ENCODE results near the gene TUB.

DNA sequence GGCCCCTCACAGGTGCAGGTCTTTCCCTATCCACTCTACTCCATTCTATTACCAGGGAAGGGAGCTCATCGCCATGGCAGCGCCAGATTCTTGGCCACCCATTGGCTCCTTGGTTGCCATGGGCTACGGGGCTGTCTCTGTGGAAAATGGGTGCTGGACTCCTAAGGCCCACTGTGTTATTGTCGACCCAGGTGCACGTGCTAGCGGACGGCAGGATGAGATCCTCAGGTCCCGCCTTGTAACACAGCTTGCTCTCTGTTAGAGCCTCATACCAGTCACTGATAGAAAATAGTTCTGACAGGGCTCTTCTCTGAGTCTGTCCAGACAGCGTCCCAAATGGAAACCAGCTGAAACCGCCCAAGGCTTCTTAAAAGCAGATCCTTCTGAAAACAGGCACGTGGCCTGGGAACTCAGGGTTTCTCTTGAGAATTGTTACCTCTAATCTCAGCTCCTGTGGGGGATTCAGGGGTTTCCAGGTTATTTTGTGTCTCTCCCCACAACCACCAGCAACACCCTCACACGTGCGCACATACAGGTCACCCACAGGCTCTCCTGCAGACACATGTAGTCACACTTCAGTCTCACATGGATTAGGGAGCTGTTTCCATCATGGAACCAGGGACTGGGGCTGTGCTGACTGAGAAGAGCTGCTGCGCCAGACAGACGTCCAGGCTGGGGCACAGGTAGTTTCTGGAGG, 1.5 kb downstream of the TUB start:
- TF ChIP-seq, protein P1, sequence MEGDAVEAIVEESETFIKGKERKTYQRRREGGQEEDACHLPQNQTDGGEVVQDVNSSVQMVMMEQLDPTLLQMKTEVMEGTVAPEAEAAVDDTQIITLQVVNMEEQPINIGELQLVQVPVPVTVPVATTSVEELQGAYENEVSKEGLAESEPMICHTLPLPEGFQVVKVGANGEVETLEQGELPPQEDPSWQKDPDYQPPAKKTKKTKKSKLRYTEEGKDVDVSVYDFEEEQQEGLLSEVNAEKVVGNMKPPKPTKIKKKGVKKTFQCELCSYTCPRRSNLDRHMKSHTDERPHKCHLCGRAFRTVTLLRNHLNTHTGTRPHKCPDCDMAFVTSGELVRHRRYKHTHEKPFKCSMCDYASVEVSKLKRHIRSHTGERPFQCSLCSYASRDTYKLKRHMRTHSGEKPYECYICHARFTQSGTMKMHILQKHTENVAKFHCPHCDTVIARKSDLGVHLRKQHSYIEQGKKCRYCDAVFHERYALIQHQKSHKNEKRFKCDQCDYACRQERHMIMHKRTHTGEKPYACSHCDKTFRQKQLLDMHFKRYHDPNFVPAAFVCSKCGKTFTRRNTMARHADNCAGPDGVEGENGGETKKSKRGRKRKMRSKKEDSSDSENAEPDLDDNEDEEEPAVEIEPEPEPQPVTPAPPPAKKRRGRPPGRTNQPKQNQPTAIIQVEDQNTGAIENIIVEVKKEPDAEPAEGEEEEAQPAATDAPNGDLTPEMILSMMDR (IDR thresholded peaks at IDR 0.05; ENCODE audit: low read length) = no peak
- no peak for TF ChIP-seq EZH2phosphoT487 (IDR thresholded peaks at IDR 0.05; ENCODE audit: low read length)
- TF ChIP-seq EZH2 (optimal IDR thresholded peaks at IDR 0.05; ENCODE audit: low read depth, low read length) = no peak

All from MM.1S (cell line).